ENCODE results near the gene KRTCAP2. TPM values are rescaled to one million over a fixed set of nuclear protein-coding genes. Genes with fewer than 3 reads are reported as not detected.

KRTCAP2 gene
- total and polyA plus RNA-seq, 10 of the 15 experiments (the other 5 are each of a cell fraction or from before 2014, with no cell fraction given), result 61.3 to 238 (median 141) TPM

GRCh38 chr1:155135415-155136028 is 37.6 kb downstream of the KRTCAP2 start, which contains the start of gene SLC50A1 (continued):
- TF ChIP-seq CREB1 (IDR thresholded peaks at IDR 0.05; ENCODE audit: low read depth), result peak; percentile 59
- 0 out of 2 replicates have a peak, but pooled peaks have one; percentile 40 for TF ChIP-seq BACH1 (IDR thresholded peaks at IDR 0.05; ENCODE audit: borderline replicate concordance)
- TF ChIP-seq NFXL1 (IDR thresholded peaks at IDR 0.05; ENCODE audit: borderline replicate concordance), result no peak

DNA sequence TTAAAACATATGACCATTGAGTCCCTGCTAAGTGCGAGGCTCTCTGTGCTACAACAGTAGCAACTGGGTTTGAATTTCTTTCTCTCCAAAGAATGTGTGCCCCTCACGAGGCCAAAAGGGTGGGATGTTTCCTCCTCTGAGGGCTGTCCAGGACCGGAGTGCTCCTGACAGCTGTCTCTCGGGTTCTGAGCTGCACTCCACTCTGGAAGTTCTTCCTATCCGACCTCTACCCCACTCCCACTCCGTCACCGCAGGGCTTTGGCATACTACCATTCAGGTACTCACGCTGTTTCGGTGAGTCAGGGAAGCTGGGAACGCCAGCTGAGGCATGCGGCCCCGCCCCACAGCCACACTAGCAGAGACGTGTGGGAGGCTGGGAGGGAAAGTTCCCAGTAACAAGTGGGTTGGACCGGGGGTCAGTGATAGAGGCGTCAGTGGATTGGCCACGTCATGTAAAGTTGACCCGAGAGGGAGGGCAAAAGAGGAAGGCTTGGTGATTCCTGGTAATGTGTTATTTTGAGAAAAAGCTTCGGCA is 38.2 kb downstream of the KRTCAP2 start:
- DNase-seq (ENCODE audit: low read depth, low spot score) (no peak), ATAC-seq (peak; percentile 52), FAIRE-seq (peak; percentile 64)
- BruUV-seq (replicated peaks), result TSS peak; percentile 64
- Histone ChIP-seq H3K4me3 (peak overlapping the region; percentile 90), H3K36me3 (ENCODE audit: control insufficient read depth in 2 of 2, insufficient read depth in 2 of 2, low read length in 1 of 2) (peaks cover 0 to 3% of the 10 kb centered on the region in 2 experiments; a peak in 2 of 4 replicates), H4K20me1 (ENCODE audit: control insufficient read depth, insufficient read depth) (no peaks in the 10 kb centered on the region), H3K4me1 (ENCODE audit: control insufficient read depth, insufficient read depth, low read length) (peaks cover 13% of the 10 kb centered on the region), H3K27me3 (replicated peaks in 1 of 2; ENCODE audit: control insufficient read depth in 2 of 2, insufficient read depth in 2 of 2, low read length in 1 of 2) (no peaks in the 10 kb centered on the region), H3K9ac (ENCODE audit: control insufficient read depth, insufficient read depth, low read length) (peak overlapping the region; percentile 97), H2AFZ (ENCODE audit: control insufficient read depth, low read depth, low read length) (peak overlapping the region; percentile 75), H3K4me2 (ENCODE audit: control insufficient read depth, insufficient read depth) (peak overlapping the region; percentile 67), H3K79me2 (ENCODE audit: control insufficient read depth, insufficient read depth, low read length) (peaks cover 25% of the 10 kb centered on the region), H3K9me3 (replicated peaks; ENCODE audit: control insufficient read depth, insufficient read depth, low read length) (no peaks in the 10 kb centered on the region), H3K27ac (ENCODE audit: control insufficient read depth, insufficient read depth) (peak overlapping the region; percentile 97)
- in situ Hi-C loops (cut with MboI), result no loop called here
- 17% methylated on average over 18 of the region's 18 CpGs for WGBS (ENCODE audit: insufficient coverage, insufficient replicate concordance, low lambda C conversion rate, missing lambda C conversion rate)
- intact Hi-C loops (cut with micrococcal nuclease; ENCODE audit: unreplicated experiment), result loop anchor here (5.0 kb wide), 1 partner anchor 37 kb away; the partner anchor contains the start of genes KRTCAP2 and TRIM46
- POLR2A ChIA-PET, result interaction anchor here (0.6 to 2.9 kb wide), 6 partner anchors 9 to 50 kb away, joined by 3 to 18 read pairs (median 3); partner anchors contain the start of gene KRTCAP2
- SMC1A ChIA-PET (ENCODE audit: uncharacterized antibody, unreplicated experiment), result interaction anchor here (1.0 to 2.4 kb wide), 5 partner anchors 16 to 44 kb away, joined by 3 to 6 read pairs (median 3); no protein-coding TSS in a partner anchor
- RAD21 ChIA-PET (ENCODE audit: unreplicated experiment), result interaction anchor here (1.0 to 2.6 kb wide), 5 partner anchors 15 to 50 kb away, joined by 3 to 9 read pairs (median 4); partner anchors contain the start of gene KRTCAP2
- CTCF ChIA-PET, result interaction anchor here (0.7 to 6.0 kb wide), 10 partner anchors 13 to 255 kb away, joined by 3 to 37 read pairs (median 4); partner anchors contain the start of genes KRTCAP2 and TRIM46
- TF ChIP-seq, protein P1, sequence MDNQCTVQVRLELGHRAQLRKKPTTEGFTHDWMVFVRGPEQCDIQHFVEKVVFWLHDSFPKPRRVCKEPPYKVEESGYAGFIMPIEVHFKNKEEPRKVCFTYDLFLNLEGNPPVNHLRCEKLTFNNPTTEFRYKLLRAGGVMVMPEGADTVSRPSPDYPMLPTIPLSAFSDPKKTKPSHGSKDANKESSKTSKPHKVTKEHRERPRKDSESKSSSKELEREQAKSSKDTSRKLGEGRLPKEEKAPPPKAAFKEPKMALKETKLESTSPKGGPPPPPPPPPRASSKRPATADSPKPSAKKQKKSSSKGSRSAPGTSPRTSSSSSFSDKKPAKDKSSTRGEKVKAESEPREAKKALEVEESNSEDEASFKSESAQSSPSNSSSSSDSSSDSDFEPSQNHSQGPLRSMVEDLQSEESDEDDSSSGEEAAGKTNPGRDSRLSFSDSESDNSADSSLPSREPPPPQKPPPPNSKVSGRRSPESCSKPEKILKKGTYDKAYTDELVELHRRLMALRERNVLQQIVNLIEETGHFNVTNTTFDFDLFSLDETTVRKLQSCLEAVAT (IDR thresholded peaks at IDR 0.05), result no peak
- TF ChIP-seq, protein P2, sequence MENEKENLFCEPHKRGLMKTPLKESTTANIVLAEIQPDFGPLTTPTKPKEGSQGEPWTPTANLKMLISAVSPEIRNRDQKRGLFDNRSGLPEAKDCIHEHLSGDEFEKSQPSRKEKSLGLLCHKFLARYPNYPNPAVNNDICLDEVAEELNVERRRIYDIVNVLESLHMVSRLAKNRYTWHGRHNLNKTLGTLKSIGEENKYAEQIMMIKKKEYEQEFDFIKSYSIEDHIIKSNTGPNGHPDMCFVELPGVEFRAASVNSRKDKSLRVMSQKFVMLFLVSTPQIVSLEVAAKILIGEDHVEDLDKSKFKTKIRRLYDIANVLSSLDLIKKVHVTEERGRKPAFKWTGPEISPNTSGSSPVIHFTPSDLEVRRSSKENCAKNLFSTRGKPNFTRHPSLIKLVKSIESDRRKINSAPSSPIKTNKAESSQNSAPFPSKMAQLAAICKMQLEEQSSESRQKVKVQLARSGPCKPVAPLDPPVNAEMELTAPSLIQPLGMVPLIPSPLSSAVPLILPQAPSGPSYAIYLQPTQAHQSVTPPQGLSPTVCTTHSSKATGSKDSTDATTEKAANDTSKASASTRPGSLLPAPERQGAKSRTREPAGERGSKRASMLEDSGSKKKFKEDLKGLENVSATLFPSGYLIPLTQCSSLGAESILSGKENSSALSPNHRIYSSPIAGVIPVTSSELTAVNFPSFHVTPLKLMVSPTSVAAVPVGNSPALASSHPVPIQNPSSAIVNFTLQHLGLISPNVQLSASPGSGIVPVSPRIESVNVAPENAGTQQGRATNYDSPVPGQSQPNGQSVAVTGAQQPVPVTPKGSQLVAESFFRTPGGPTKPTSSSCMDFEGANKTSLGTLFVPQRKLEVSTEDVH (IDR thresholded peaks at IDR 0.05; ENCODE audit: low read depth, partially characterized antibody), result no peak
- no peak for TF ChIP-seq IRF4 (IDR thresholded peaks at IDR 0.05; ENCODE audit: low read depth, low read length)
- TF ChIP-seq SPI1 (IDR thresholded peaks at IDR 0.05; ENCODE audit: borderline replicate concordance, insufficient read depth, low read depth, low read length), result peak; percentile 38; the same call in 1 of the 2 replicates
- TF ChIP-seq PKNOX1 (IDR thresholded peaks at IDR 0.05), result 0 out of 2 replicates have a peak, but pooled peaks have one; percentile 35
- 0 out of 2 replicates have a peak, but pooled peaks have one; percentile 17 for TF ChIP-seq CREB1 (IDR thresholded peaks at IDR 0.05; ENCODE audit: low read depth)
- TF ChIP-seq MXI1 (IDR thresholded peaks at IDR 0.05; ENCODE audit: low read depth, low read length), result no peak
- no peak for TF ChIP-seq POLR2A (IDR thresholded peaks at IDR 0.05; ENCODE audit: low read depth, low read length)
- TF ChIP-seq, protein P3, sequence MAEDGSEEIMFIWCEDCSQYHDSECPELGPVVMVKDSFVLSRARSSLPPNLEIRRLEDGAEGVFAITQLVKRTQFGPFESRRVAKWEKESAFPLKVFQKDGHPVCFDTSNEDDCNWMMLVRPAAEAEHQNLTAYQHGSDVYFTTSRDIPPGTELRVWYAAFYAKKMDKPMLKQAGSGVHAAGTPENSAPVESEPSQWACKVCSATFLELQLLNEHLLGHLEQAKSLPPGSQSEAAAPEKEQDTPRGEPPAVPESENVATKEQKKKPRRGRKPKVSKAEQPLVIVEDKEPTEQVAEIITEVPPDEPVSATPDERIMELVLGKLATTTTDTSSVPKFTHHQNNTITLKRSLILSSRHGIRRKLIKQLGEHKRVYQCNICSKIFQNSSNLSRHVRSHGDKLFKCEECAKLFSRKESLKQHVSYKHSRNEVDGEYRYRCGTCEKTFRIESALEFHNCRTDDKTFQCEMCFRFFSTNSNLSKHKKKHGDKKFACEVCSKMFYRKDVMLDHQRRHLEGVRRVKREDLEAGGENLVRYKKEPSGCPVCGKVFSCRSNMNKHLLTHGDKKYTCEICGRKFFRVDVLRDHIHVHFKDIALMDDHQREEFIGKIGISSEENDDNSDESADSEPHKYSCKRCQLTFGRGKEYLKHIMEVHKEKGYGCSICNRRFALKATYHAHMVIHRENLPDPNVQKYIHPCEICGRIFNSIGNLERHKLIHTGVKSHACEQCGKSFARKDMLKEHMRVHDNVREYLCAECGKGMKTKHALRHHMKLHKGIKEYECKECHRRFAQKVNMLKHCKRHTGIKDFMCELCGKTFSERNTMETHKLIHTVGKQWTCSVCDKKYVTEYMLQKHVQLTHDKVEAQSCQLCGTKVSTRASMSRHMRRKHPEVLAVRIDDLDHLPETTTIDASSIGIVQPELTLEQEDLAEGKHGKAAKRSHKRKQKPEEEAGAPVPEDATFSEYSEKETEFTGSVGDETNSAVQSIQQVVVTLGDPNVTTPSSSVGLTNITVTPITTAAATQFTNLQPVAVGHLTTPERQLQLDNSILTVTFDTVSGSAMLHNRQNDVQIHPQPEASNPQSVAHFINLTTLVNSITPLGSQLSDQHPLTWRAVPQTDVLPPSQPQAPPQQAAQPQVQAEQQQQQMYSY (CRISPR knock-in tag; IDR thresholded peaks at IDR 0.05), result no peak

Measured in GM12878 (cell line).